Type B pancreatic cell (in vitro differentiated cells): Measurements from ENCODE around the gene RBFA. TPM values are rescaled to one million over a fixed set of nuclear protein-coding genes. Genes with fewer than 3 reads are reported as not detected.

ENCODE experiments used
- DNase-seq: peaks from one replicate; pipeline ENCODE4 v3.0.0; 2021; ENCODE audit warnings: mixed read lengths; ENCODE audit not compliant: unreplicated experiment; ENCODE audit errors: extremely low spot score
- H3K27ac Mint-ChIP-seq: 2 replicates; pipeline ENCODE4 v1.8.0; 2021; ENCODE audit warnings: mild to moderate bottlenecking, mixed read lengths
- H3K27me3 Mint-ChIP-seq: 2 replicates; pipeline ENCODE4 v1.8.0; 2021; ENCODE audit warnings: mixed read lengths
- H3K36me3 Mint-ChIP-seq: 2 replicates; pipeline ENCODE4 v1.8.0; 2021; ENCODE audit warnings: mixed read lengths
- H3K4me1 Mint-ChIP-seq: one replicate; pipeline ENCODE4 v1.8.0; 2021; ENCODE audit warnings: mixed read lengths; ENCODE audit not compliant: unreplicated experiment
- H3K4me3 Mint-ChIP-seq: 2 replicates; pipeline ENCODE4 v1.8.0; 2021; ENCODE audit warnings: mild to moderate bottlenecking, mixed read lengths
- H3K9me3 Mint-ChIP-seq: 2 replicates; pipeline ENCODE4 v1.8.0; 2021; ENCODE audit warnings: mixed read lengths
- CTCF ChIP-seq: fragments of 200-600 bp; sonication (generic); conservative IDR thresholded peaks from 2 replicates; pipeline ENCODE4 v1.5.0; 2021; ENCODE audit warnings: antibody characterized with exemption, mild to moderate bottlenecking
- total RNA-seq: library from RNA; stranded (reverse); gene quantifications from 2 replicates; pipeline ENCODE4 v1.2.1, GENCODE V29; 2021; ENCODE audit warnings: low replicate concordance

Gene RBFA
- total RNA-seq, 1 donor from 2014 or later: 37.8 TPM

- no peaks in the 10 kb centered on the region for H3K9me3 Mint-ChIP-seq
These were observed 41.7 kb downstream of the RBFA start for GRCh38 chr18:80075940-80076339.

GRCh38 chr18:80076379-80076778 lies 42.1 kb downstream of the RBFA start:
- TF ChIP-seq CTCF: no peak

More at GRCh38 chr18:80075940-80076339, 41.7 kb downstream of the RBFA start:
- H3K4me3 Mint-ChIP-seq: no peak overlapping the region
- TF ChIP-seq CTCF: no peak
- H3K36me3 Mint-ChIP-seq: peaks cover 3% of the 10 kb centered on the region
- no peaks in the 10 kb centered on the region for H3K4me1 Mint-ChIP-seq
- H3K27me3 Mint-ChIP-seq: peaks cover 3% of the 10 kb centered on the region
- DNase-seq: no peak
- no peak overlapping the region for H3K27ac Mint-ChIP-seq

GRCh38 chr18:80077873-80078272 lies 43.6 kb downstream of the RBFA start:
- Mint-ChIP-seq H3K9me3 (no peaks in the 10 kb centered on the region), H3K27ac (no peak overlapping the region), H3K27me3 (peaks cover 3% of the 10 kb centered on the region), H3K36me3 (peaks cover 3% of the 10 kb centered on the region), H3K4me1 (no peaks in the 10 kb centered on the region), H3K4me3 (no peak overlapping the region)
- no peak for DNase-seq
- TF ChIP-seq CTCF: no peak

More at GRCh38 chr18:80076379-80076778, 42.1 kb downstream of the RBFA start:
- H3K4me3 Mint-ChIP-seq: no peak overlapping the region
- no peak overlapping the region for H3K27ac Mint-ChIP-seq
- no peaks in the 10 kb centered on the region for H3K4me1 Mint-ChIP-seq
- no peaks in the 10 kb centered on the region for H3K9me3 Mint-ChIP-seq
- H3K36me3 Mint-ChIP-seq: peaks cover 3% of the 10 kb centered on the region
- peaks cover 3% of the 10 kb centered on the region for H3K27me3 Mint-ChIP-seq
- no peak for DNase-seq

Other genes starting within 250 kb of the RBFA start
- 0.29 TPM in 1 of 2 replicates, not detected in the other for gene KCNG2, start 236.5 kb upstream of the RBFA start, total RNA-seq
- 39.3 and 39.7 TPM in 2 replicates for gene SLC66A2, start 82.8 kb upstream of the RBFA start, total RNA-seq
- gene HSBP1L1, start 69.8 kb upstream of the RBFA start, total RNA-seq: 9.9 and 25.0 TPM in 2 replicates
- gene TXNL4A, start 45.9 kb upstream of the RBFA start, total RNA-seq: 103 and 126 TPM in 2 replicates
- gene ADNP2, start 74.8 kb downstream of the RBFA start, total RNA-seq: 26.4 and 28.4 TPM in 2 replicates
- gene PARD6G, start 213.1 kb downstream of the RBFA start, total RNA-seq: 10.2 and 21.8 TPM in 2 replicates